NCI-H146 treated with DMSO at 0.1 percent for 48 hours (cell line): ENCODE results near the gene LAMTOR1.
A peak's percentile ranks its signal among the peaks of the same experiment; 100 is the strongest.
"Not testable (repeated sequence)": the region's sequence is repeated elsewhere in the genome, so short reads cannot be mapped to it uniquely, and the experiment has no call there.

Source experiments
- DNase-seq: peaks from one replicate; lab custom pipeline; 2025; ENCODE audit not compliant: unreplicated experiment; lab: John Stamatoyannopoulos, UW

Gene LAMTOR1

GRCh38 chr11:72102946-72103753 is at the start of gene LAMTOR1:
TSS of gene LAMTOR1 (minus strand) at chr11:72103297. CDS start at chr11:72103224, 73 bp downstream.
- peak; percentile 95 for DNase-seq

GRCh38 chr11:72150882-72151281 is 47.8 kb upstream of the LAMTOR1 start:
- DNase-seq, result no peak

- DNase-seq, result no peak
Measured at GRCh38 chr11:72146625-72147024, 43.5 kb upstream of the LAMTOR1 start.

GRCh38 chr11:72144807-72145565 is 41.9 kb upstream of the LAMTOR1 start:
- no peak for DNase-seq

- DNase-seq, result not testable (repeated sequence)
Measured at GRCh38 chr11:72142543-72142942, 39.4 kb upstream of the LAMTOR1 start.

GRCh38 chr11:72142086-72142485 is 39.0 kb upstream of the LAMTOR1 start:
- DNase-seq, result not testable (repeated sequence)

GRCh38 chr11:72141066-72141465 is 38.0 kb upstream of the LAMTOR1 start:
- no peak for DNase-seq

GRCh38 chr11:72140661-72141060 is 37.6 kb upstream of the LAMTOR1 start:
- no peak for DNase-seq

- DNase-seq, result no peak
Measured at GRCh38 chr11:72139500-72139899, 36.4 kb upstream of the LAMTOR1 start.

- no peak for DNase-seq
Measured at GRCh38 chr11:72138821-72139390, 35.8 kb upstream of the LAMTOR1 start.

- DNase-seq, result no peak
Measured at GRCh38 chr11:72136684-72137262, 33.7 kb upstream of the LAMTOR1 start.

GRCh38 chr11:72135891-72136683 is 33.0 kb upstream of the LAMTOR1 start:
- no peak for DNase-seq

GRCh38 chr11:72135473-72135872 is 32.4 kb upstream of the LAMTOR1 start, which contains the start of gene FOLR3:
TSS of gene FOLR3 (plus strand) at chr11:72135725. CDS start at chr11:72135953, 228 bp downstream.
- DNase-seq, result not testable (repeated sequence)

- no peak for DNase-seq
Measured at GRCh38 chr11:72132646-72133045, 29.5 kb upstream of the LAMTOR1 start.

GRCh38 chr11:72129381-72129780 is 26.3 kb upstream of the LAMTOR1 start:
- no peak for DNase-seq

GRCh38 chr11:72127923-72128322 is 24.8 kb upstream of the LAMTOR1 start:
- DNase-seq, result no peak

- DNase-seq, result no peak
Measured at GRCh38 chr11:72125956-72126355, 22.9 kb upstream of the LAMTOR1 start.

- no peak for DNase-seq
Measured at GRCh38 chr11:72124046-72124445, 20.9 kb upstream of the LAMTOR1 start.

- DNase-seq, result no peak
Measured at GRCh38 chr11:72123117-72123653, 20.1 kb upstream of the LAMTOR1 start.

- DNase-seq, result no peak
Measured at GRCh38 chr11:72122607-72123006, 19.5 kb upstream of the LAMTOR1 start.
